ENCODE measurements around the gene ICA1. TPM values are rescaled to one million over a fixed set of nuclear protein-coding genes. Genes with fewer than 3 reads are reported as not detected.

ICA1 gene
- total RNA-seq, 1 experiment from 2014 or later = 28.8 TPM

DNA sequence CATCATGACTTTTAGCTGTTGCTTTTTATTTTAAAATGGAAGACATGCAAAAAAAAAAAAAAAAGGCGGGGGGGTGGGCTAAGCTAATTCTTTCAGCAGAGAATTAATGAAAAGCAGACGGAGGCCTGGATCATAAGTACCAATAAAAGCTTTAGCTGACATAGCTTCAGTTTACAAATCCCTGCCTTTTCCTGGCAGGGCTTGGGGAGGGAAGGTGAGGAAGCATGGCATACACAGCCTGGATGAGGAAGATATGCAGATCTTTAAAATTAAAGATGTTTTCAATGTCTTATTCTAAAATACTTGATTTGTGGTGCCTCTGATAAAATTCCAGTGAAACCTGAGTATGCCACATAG, 57.0 kb downstream of the ICA1 start:
- Histone ChIP-seq H3K23ac (ENCODE audit: insufficient read length, low read depth, low read length) (no peak overlapping the region), H3K79me2 (ENCODE audit: insufficient read depth, low read length) (no peaks in the 10 kb centered on the region), H3K79me1 (ENCODE audit: insufficient read depth, low read depth, low read length, poor library complexity, severe bottlenecking) (no peaks in the 10 kb centered on the region), H2AFZ (ENCODE audit: low read length) (no peak overlapping the region), H3K56ac (ENCODE audit: insufficient read length, low read depth, low read length) (no peak overlapping the region), H2BK20ac (ENCODE audit: low read depth, low read length, poor library complexity, severe bottlenecking) (no peak overlapping the region), H3K14ac (ENCODE audit: insufficient read depth, low read length) (no peak overlapping the region), H2BK120ac (ENCODE audit: low read depth, low read length, poor library complexity, severe bottlenecking) (no peak overlapping the region), H3K27ac (ENCODE audit: insufficient read length, low read depth, low read length) (no peak overlapping the region), H3K9me3 (ENCODE audit: control insufficient read depth, low read depth, low read length) (no peaks in the 10 kb centered on the region), H3K4ac (ENCODE audit: low read depth, low read length) (no peak overlapping the region), H4K20me1 (ENCODE audit: control insufficient read depth, insufficient read depth, insufficient read length) (no peaks in the 10 kb centered on the region), H3T11ph (ENCODE audit: low read length) (no peak overlapping the region), H4K8ac (replicated peaks; ENCODE audit: insufficient read length, low read depth, low read length) (no peak overlapping the region), H3K4me2 (ENCODE audit: insufficient read depth, insufficient read length, low read length) (no peak overlapping the region), H4K5ac (ENCODE audit: insufficient read length, low read depth, low read length) (no peak overlapping the region), H3K9ac (ENCODE audit: extremely low read depth, insufficient read length, low read length) (no peak overlapping the region), H3K23me2 (ENCODE audit: insufficient read length, low read depth, low read length, poor library complexity, severe bottlenecking) (no peaks in the 10 kb centered on the region), H2BK12ac (ENCODE audit: insufficient read length, low read depth, low read length) (no peak overlapping the region), H2BK5ac (ENCODE audit: insufficient read length, low read length) (no peak overlapping the region), H3K4me1 (ENCODE audit: insufficient read depth, low read length) (peaks cover 11% of the 10 kb centered on the region; the same call in 1 of the 2 replicates), H2AK5ac (ENCODE audit: insufficient read length, low read length) (no peak overlapping the region), H3K27me3 (ENCODE audit: insufficient read depth, low read length) (no peaks in the 10 kb centered on the region), H4K91ac (ENCODE audit: insufficient read length, low read depth, low read length) (no peak overlapping the region), H2BK15ac (ENCODE audit: low read depth, low read length) (no peak overlapping the region), H3K18ac (ENCODE audit: insufficient read length, low read depth, low read length) (no peak overlapping the region)
- H3K9me3 Mint-ChIP-seq = no peaks in the 10 kb centered on the region
- peaks cover 3 to 4% (median 4%) of the 10 kb centered on the region in 3 experiments; a peak in 4 of 7 replicates for H3K36me3 Mint-ChIP-seq (ENCODE audit: insufficient read depth in 1 of 3, low read depth in 3 of 3)
- H3K4me1 Mint-ChIP-seq = peaks cover 37% of the 10 kb centered on the region in 2 experiments
- WGBS (ENCODE audit: extremely low coverage, insufficient read length, low lambda C conversion rate) = no CpG with 5 or more reads among the region's 2 CpGs
- no peaks in the 10 kb centered on the region for H3K27me3 Mint-ChIP-seq (ENCODE audit: low read depth)
- no peak overlapping the region for H3K27ac Mint-ChIP-seq
- no peak overlapping the region for H3K4me3 Mint-ChIP-seq
- TF ChIP-seq, protein P1, sequence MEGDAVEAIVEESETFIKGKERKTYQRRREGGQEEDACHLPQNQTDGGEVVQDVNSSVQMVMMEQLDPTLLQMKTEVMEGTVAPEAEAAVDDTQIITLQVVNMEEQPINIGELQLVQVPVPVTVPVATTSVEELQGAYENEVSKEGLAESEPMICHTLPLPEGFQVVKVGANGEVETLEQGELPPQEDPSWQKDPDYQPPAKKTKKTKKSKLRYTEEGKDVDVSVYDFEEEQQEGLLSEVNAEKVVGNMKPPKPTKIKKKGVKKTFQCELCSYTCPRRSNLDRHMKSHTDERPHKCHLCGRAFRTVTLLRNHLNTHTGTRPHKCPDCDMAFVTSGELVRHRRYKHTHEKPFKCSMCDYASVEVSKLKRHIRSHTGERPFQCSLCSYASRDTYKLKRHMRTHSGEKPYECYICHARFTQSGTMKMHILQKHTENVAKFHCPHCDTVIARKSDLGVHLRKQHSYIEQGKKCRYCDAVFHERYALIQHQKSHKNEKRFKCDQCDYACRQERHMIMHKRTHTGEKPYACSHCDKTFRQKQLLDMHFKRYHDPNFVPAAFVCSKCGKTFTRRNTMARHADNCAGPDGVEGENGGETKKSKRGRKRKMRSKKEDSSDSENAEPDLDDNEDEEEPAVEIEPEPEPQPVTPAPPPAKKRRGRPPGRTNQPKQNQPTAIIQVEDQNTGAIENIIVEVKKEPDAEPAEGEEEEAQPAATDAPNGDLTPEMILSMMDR (conservative IDR thresholded peaks at IDR 0.05) = no peak
- DNase-seq = no peak

All from H9 (cell line).